Fibroblast of mammary gland (primary cell): ENCODE data around the gene JUNB.

Experiments
- DNase-seq: peaks from one replicate; pipeline ENCODE4 v3.0.0-alpha.2; 2010; ENCODE audit warnings: low read depth
- H3K4me3 ChIP-seq: 2 replicates; pipeline ENCODE4 v1.5.1; 2011; ENCODE audit warnings: low read depth, mild to moderate bottlenecking, low read length, moderate library complexity; ENCODE audit not compliant: control insufficient read depth
- CTCF ChIP-seq: conservative IDR thresholded peaks from 2 replicates; pipeline ENCODE4 v1.5.1; 2011; ENCODE audit warnings: low read depth, low read length, inconsistent platforms; ENCODE audit not compliant: control insufficient read depth, insufficient read depth

Gene JUNB

DNA sequence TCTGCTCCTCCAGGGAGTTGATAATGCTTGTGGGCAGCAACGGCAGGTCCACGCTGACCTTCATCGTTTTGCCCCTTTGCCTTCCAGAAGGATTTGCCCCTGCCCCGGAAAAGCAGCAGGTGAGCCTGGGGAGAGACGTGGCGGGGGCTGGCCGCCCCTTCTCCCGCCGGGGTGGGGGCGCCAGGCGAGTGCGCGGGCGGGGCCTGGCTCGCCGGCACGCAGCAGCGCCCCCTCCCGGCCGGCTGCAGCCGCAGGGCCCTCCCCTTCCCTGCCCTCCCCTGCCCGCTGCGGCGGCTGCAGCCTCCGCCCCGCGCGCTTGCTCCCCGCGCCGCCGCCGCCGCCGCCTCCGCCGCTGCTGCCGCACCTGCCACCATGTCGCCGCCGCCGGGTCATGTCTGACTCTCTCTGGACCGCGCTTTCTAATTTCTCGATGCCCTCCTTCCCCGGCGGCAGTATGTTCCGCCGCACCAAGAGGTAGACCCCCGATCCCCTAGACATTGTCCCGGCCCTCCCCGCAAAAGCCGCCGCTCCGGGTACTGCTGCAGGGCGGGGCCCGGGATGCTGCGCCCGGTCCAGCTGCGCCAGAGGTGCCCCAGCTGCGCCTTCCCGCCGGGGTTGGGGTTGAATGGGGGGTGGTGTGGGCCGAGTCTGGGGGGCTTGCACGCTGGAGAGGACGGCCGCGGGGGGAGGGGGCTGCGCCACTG, 47.0 kb downstream of the JUNB start, which contains the start of gene MAST1:
TSS of gene MAST1 (plus strand) at position 334 of the 704 bp plus-strand sequence. CDS start at position 392, 58 bp downstream.
- H3K4me3 ChIP-seq, result no peak within 1 kb of the TSS
- no peak for TF ChIP-seq CTCF
- DNase-seq, result no peak

GRCh38 chr19:12838886-12839756, 47.8 kb downstream of the JUNB start:
- TF ChIP-seq CTCF, result no peak
- no peak overlapping the region for H3K4me3 ChIP-seq
- DNase-seq, result no peak

DNA sequence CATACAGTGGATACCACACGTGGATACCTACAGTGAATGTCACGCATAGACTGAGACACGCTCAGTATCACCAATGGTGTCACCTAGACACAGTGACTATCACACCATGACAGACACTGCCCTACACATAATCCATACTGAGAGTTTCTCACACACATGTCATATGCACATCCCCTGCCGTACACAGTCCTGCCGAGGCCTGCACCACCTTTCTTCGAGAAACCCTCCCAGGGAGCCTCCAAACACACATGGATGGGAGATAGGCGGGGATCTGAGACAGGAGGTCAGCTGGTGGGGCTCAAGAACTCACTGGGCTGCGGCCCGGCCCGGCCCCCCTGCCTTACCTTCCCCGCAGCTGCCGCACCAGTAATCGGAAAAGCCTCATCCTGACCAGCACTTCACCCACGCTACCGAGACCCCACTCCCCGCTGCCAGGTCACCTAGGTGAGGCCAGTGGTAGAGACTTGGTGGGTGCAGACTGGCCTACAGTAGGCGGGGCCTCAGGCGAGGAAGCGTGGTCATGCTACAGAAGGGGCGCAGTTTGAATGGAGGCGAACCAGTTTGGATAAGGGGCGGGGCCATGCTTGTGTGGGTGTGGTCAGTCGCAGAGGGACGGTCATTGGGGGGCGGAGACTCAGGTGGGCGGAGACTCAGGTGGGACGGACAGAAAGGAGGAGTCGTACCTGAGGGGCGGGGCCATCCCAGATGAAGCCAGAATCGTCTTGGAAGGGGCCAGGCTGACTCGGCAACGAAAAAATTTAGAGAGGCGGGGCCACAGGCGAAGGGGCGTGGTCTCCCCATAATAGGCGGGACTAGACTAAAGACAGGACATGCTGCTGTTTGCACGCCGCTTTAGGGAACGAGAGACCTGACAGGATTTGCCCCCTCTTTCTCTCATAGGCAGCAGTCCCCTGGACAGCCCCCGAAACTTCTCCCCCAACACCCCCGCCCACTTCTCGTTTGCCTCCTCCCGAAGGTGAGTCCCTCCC, 49.1 kb downstream of the JUNB start:
- DNase-seq, result peak; percentile 74
- H3K4me3 ChIP-seq, result peak overlapping the region; percentile 28
- TF ChIP-seq CTCF, result no peak

GRCh38 chr19:12841094-12841493, 49.8 kb downstream of the JUNB start:
- DNase-seq, result peak; percentile 27
- H3K4me3 ChIP-seq, result peak overlapping the region; percentile 28
- TF ChIP-seq CTCF, result no peak

DNA sequence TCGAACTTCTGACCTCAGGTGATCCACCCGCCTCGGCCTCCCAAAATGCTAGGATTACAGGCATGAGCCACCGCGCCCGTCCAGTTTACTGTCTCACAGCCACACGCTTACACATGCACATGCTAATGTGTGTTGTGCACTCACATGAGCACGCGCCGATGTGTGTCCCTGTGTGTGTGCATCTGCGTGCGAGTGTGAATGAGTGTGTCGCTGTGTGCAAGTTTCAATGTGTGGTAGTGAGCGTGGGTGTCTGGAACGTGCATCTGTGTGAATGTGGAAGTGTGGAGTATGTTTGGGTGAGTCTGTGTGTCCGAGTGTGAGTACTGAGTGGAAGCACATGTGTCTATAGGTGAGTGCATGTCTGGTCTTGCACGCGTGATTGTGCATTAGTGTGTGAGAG, 51.2 kb downstream of the JUNB start:
- TF ChIP-seq CTCF, result no peak
- no peak for DNase-seq
- no peak overlapping the region for H3K4me3 ChIP-seq
